Endometrial microvascular endothelial cells (primary cell): Measurements from ENCODE around the gene SHANK1. TPM values are rescaled to one million over a fixed set of nuclear protein-coding genes. Genes with fewer than 3 reads are reported as not detected.
"Not testable (repeated sequence)": the region's sequence is repeated elsewhere in the genome, so short reads cannot be mapped to it uniquely, and the experiment has no call there.

Source experiments
- in situ Hi-C: cut with HindIII; loops from 2 replicates; pipeline ENCODE4 v1.10.0; 2017; ENCODE audit warnings: low sequenced_read_pairs, low pct_unique_long_range_greater_than_20kb; ENCODE audit errors: inconsistent ontology term
- total RNA-seq: library from RNA; depleted of rRNA; stranded (reverse); fragments of >200 nt; gene quantifications from one replicate; pipeline ENCODE4 v1.2.3, GENCODE V29; 2015; ENCODE audit errors: inconsistent ontology term

The SHANK1 gene
- 0.28 TPM for total RNA-seq

- in situ Hi-C loops: no loop called here
Measured at GRCh38 chr19:50719566-50719965, at the start of gene SHANK1. TSS of gene SHANK1 (minus strand) at chr19:50719802. CDS start at chr19:50716919, 2,883 bp downstream.

GRCh38 chr19:50768277-50768676 is 48.7 kb upstream of the SHANK1 start:
- in situ Hi-C loops: no loop called here

GRCh38 chr19:50767263-50767662 is 47.7 kb upstream of the SHANK1 start:
- in situ Hi-C loops: not testable (repeated sequence)

GRCh38 chr19:50766746-50767145 is 47.1 kb upstream of the SHANK1 start:
- in situ Hi-C loops: not testable (repeated sequence)

- in situ Hi-C loops: no loop called here
Measured at GRCh38 chr19:50764409-50764808, 44.8 kb upstream of the SHANK1 start.

GRCh38 chr19:50763521-50763920 is 43.9 kb upstream of the SHANK1 start:
- in situ Hi-C loops: not testable (repeated sequence)

GRCh38 chr19:50761501-50761900 is 41.9 kb upstream of the SHANK1 start:
- in situ Hi-C loops: not testable (repeated sequence)

- in situ Hi-C loops: no loop called here
Measured at GRCh38 chr19:50759886-50760285, 40.3 kb upstream of the SHANK1 start.

GRCh38 chr19:50759076-50759475 is 39.5 kb upstream of the SHANK1 start:
- in situ Hi-C loops: not testable (repeated sequence)

- in situ Hi-C loops: not testable (repeated sequence)
Measured at GRCh38 chr19:50757624-50758023, 38.0 kb upstream of the SHANK1 start.

- in situ Hi-C loops: not testable (repeated sequence)
Measured at GRCh38 chr19:50756244-50756643, 36.6 kb upstream of the SHANK1 start.

GRCh38 chr19:50753879-50754278 is 34.3 kb upstream of the SHANK1 start:
- in situ Hi-C loops: no loop called here

- in situ Hi-C loops: no loop called here
Measured at GRCh38 chr19:50750010-50750409, 30.4 kb upstream of the SHANK1 start.

GRCh38 chr19:50749490-50749889 is 29.9 kb upstream of the SHANK1 start:
- in situ Hi-C loops: no loop called here

GRCh38 chr19:50747141-50747540 is 27.5 kb upstream of the SHANK1 start:
- in situ Hi-C loops: not testable (repeated sequence)

- in situ Hi-C loops: no loop called here
Measured at GRCh38 chr19:50745221-50745620, 25.6 kb upstream of the SHANK1 start.

GRCh38 chr19:50743537-50743936 is 23.9 kb upstream of the SHANK1 start:
- in situ Hi-C loops: no loop called here

GRCh38 chr19:50741179-50741933 is 21.8 kb upstream of the SHANK1 start:
- in situ Hi-C loops: no loop called here

- in situ Hi-C loops: no loop called here
Measured at GRCh38 chr19:50739914-50740426, 20.4 kb upstream of the SHANK1 start.

GRCh38 chr19:50739132-50739913 is 19.7 kb upstream of the SHANK1 start:
- in situ Hi-C loops: no loop called here
